HEK293T (cell line): ENCODE measurements around the gene AKAP6.

Experiments used
- CTCF ChIA-PET: fragments of 350-600 bp; formaldehyde crosslinking; extraction: SDS; loops from one replicate; lab custom pipeline; 2021; ENCODE audit warnings: antibody characterized with exemption, inconsistent platforms; lab: Yijun Ruan, JAX
- POLR2A ChIA-PET: fragments of 350-600 bp; formaldehyde crosslinking; extraction: SDS; loops from one replicate; lab custom pipeline; 2020; ENCODE audit warnings: antibody characterized with exemption, inconsistent platforms; lab: Yijun Ruan, JAX
- DNase-seq: peaks from one replicate; pipeline ENCODE4 v3.0.0; 2012; ENCODE audit warnings: mixed read lengths; ENCODE audit errors: extremely low spot score
- ARNT ChIP-seq: fragments of 450-650 bp; IDR thresholded peaks from 2 replicates; pipeline ENCODE4 v1.6.1; 2017; ENCODE audit warnings: mild to moderate bottlenecking
- BHLHE40 ChIP-seq: fragments of 450-650 bp; IDR thresholded peaks from 2 replicates; pipeline ENCODE4 v1.6.1; 2016; ENCODE audit warnings: mild to moderate bottlenecking, moderate library complexity, borderline replicate concordance
- CTBP1 ChIP-seq: fragments of 450-650 bp; IDR thresholded peaks from 2 replicates; pipeline ENCODE4 v1.6.1; 2016; ENCODE audit warnings: borderline replicate concordance
- ELF4 ChIP-seq: fragments of 450-650 bp; IDR thresholded peaks from 2 replicates; pipeline ENCODE4 v1.6.1; 2017; ENCODE audit warnings: antibody characterized with exemption
- FOXA1 ChIP-seq: fragments of 450-650 bp; IDR thresholded peaks from 2 replicates; pipeline ENCODE4 v1.6.1; 2016; ENCODE audit warnings: mild to moderate bottlenecking
- FOXK2 ChIP-seq: fragments of 450-650 bp; IDR thresholded peaks from 2 replicates; pipeline ENCODE4 v1.6.1; 2016; ENCODE audit warnings: mild to moderate bottlenecking
- FOXM1 ChIP-seq: fragments of 450-650 bp; IDR thresholded peaks from 2 replicates; pipeline ENCODE4 v1.6.1; 2017; ENCODE audit warnings: mild to moderate bottlenecking, borderline replicate concordance
- HDGF ChIP-seq: fragments of 450-650 bp; IDR thresholded peaks from 2 replicates; pipeline ENCODE4 v1.6.1; 2017; ENCODE audit warnings: antibody characterized with exemption, borderline replicate concordance
- L3MBTL2 ChIP-seq: fragments of 450-650 bp; conservative IDR thresholded peaks from 2 replicates; pipeline ENCODE4 v1.6.1; 2016; ENCODE audit warnings: mild to moderate bottlenecking
- LEF1 ChIP-seq: fragments of 450-650 bp; IDR thresholded peaks from 2 replicates; pipeline ENCODE4 v1.6.1; 2017; ENCODE audit warnings: mild to moderate bottlenecking, borderline replicate concordance
- NFRKB ChIP-seq: fragments of 450-650 bp; IDR thresholded peaks from 2 replicates; pipeline ENCODE4 v1.6.1; 2016; ENCODE audit warnings: mild to moderate bottlenecking, moderate library complexity
- SP1 ChIP-seq: fragments of 450-650 bp; IDR thresholded peaks from 2 replicates; pipeline ENCODE4 v1.6.1; 2017
- SUZ12 ChIP-seq: fragments of 450-650 bp; IDR thresholded peaks from 2 replicates; pipeline ENCODE4 v1.6.1; 2016; ENCODE audit warnings: mild to moderate bottlenecking
- TARDBP ChIP-seq: fragments of 450-650 bp; IDR thresholded peaks from 2 replicates; pipeline ENCODE4 v1.6.1; 2016
- ZNF384 ChIP-seq: fragments of 450-650 bp; IDR thresholded peaks from 2 replicates; pipeline ENCODE4 v1.6.1; 2016
- TF ChIP-seq, protein P1 (sequence below): fragments of 450-650 bp; IDR thresholded peaks from 2 replicates; pipeline ENCODE4 v1.6.1; 2016

The AKAP6 gene

DNA sequence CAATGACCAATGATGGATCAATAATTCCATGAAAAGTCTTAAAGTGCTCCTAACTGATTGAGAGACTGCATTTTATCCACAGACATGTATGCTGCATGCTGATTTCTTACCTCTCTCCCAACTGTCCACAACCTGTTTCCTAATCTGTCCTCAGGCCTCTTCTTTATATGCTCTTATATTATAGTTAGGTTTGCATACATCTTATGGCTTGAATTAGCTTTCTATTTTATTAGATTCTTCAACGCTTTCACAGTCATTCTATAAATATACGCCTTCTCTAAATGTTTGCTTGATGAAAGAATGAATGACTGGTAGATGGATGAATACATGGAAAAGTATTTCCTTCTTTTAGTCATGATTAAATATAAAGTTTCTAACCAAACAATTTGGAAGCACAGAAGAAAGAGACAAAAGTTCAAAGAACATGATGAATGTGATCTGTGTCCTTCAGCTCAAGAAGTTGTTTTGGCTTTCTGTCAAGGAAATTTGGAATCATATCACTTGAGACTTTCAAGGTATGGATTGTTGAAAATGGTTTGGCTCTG, 517.8 kb downstream of the AKAP6 start:
- ChIA-PET POLR2A (no interaction called here), CTCF (no interaction called here)
- no peak for DNase-seq

DNA sequence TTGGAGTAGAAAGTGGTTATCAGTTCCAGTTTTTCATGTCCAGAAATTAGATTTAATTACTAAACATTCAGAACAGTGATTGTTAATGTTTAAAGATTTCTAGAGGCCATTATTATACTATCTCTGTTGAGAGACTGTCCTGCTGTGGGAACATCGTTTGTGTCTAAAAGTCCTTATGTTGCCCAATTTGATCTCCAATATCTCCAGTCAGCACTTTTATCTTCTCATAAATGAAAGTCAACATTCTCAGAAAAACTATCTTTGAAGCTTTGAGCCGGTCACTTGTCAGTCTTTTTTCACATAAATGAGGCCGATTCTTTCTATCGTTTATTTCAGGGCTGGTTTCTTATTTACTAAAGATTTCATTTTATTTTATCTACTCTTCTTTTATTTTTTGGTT, 518.8 kb downstream of the AKAP6 start:
- no peak for DNase-seq
- ChIA-PET CTCF (no interaction called here), POLR2A (no interaction called here)
- TF ChIP-seq NFRKB (no peak), SUZ12 (no peak)

More for the DNA sequence above, 517.8 kb downstream of the AKAP6 start:
- TF ChIP-seq ZNF384 = no peak
- no peak for TF ChIP-seq CTBP1
- TF ChIP-seq FOXA1 = no peak
- TF ChIP-seq, protein P1, sequence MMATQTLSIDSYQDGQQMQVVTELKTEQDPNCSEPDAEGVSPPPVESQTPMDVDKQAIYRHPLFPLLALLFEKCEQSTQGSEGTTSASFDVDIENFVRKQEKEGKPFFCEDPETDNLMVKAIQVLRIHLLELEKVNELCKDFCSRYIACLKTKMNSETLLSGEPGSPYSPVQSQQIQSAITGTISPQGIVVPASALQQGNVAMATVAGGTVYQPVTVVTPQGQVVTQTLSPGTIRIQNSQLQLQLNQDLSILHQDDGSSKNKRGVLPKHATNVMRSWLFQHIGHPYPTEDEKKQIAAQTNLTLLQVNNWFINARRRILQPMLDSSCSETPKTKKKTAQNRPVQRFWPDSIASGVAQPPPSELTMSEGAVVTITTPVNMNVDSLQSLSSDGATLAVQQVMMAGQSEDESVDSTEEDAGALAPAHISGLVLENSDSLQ = no peak
- no peak for TF ChIP-seq SUZ12
- no peak for TF ChIP-seq HDGF
- TF ChIP-seq FOXM1 = no peak
- no peak for TF ChIP-seq TARDBP
- no peak for TF ChIP-seq LEF1
- TF ChIP-seq FOXK2 = no peak
- TF ChIP-seq SP1 = no peak
- TF ChIP-seq ELF4 = no peak

DNA sequence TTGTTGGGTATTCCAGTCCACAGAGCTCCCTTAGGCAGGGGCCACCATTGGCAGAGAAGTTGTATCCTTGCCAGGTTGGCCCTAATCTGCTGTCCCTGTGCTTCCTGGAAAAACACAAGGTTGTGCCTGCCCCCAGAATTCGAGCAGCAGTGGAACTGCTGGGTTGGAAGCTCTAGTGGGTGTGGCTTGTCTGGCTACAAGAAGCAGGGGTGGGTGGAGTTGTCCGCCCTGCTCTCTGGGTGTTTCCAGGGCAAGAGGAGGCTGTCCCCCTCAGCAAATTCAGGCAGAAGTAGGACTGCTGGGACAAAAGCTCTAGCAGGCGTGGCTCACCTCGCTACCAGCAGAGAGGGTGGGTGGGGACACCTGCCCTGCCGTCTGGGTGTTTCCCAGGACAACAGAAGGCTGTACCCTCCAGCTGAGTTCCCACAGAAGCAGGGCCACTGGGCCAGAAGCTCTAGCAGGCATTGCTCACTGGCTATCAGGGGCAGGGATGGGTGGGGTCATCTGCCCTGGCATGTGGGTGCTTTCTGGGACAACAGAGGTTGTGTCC, 536.8 kb downstream of the AKAP6 start:
- no peak for DNase-seq
- POLR2A ChIA-PET = no interaction called here
- CTCF ChIA-PET = no interaction called here
- TF ChIP-seq HDGF (no peak), FOXA1 (no peak), BHLHE40 (no peak), ELF4 (no peak), FOXK2 (no peak), CTBP1 (no peak), LEF1 (no peak), ARNT (no peak), L3MBTL2 (no peak)
- TF ChIP-seq, protein P1 = no peak

DNA sequence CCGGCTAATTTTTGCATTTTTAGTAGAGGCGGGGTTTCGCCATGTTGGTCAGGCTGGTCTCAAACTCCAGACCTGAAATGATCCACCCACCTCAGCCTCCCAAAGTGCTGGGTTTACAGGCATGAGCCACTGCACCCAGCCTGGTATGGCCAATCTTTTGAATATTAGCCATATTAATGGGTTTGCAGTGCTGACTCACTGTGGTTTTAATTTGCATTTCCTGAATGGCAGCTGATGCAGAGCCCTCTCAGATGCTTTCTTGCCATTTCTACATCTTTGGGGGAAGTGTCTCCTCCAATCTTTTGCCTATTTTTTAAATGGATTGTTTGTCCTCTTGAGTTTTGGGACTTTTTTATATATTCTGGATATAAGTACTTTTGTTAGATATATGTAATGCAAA, 554.1 kb downstream of the AKAP6 start:
- CTCF ChIA-PET = no interaction called here
- POLR2A ChIA-PET = no interaction called here
- no peak for TF ChIP-seq FOXA1
- TF ChIP-seq TARDBP = no peak
- TF ChIP-seq, protein P1 = no peak
- no peak for TF ChIP-seq SP1
- no peak for TF ChIP-seq HDGF
- TF ChIP-seq ELF4 = no peak
- TF ChIP-seq SUZ12 = no peak
- TF ChIP-seq ARNT = no peak
- no peak for TF ChIP-seq L3MBTL2
- no peak for TF ChIP-seq FOXM1
- TF ChIP-seq FOXK2 = no peak
- TF ChIP-seq CTBP1 = no peak
- TF ChIP-seq LEF1 = no peak
- no peak for TF ChIP-seq ZNF384
- TF ChIP-seq BHLHE40 = no peak
- no peak for TF ChIP-seq NFRKB
- DNase-seq = no peak
